Activated naive CD4-positive, alpha-beta T cell treated with anti-CD3 and anti-CD28 coated beads for 36 hours (primary cell): ENCODE measurements around the gene SDE2. TPM values are rescaled to one million over a fixed set of nuclear protein-coding genes. Genes with fewer than 3 reads are reported as not detected.
"Not testable (repeated sequence)": the region's sequence is repeated elsewhere in the genome, so short reads cannot be mapped to it uniquely, and the experiment has no call there.

Source experiments
- CTCF ChIA-PET: fragments of 350-600 bp; sonication (Branson Sonifier 250); formaldehyde crosslinking; loops from one replicate; lab custom pipeline; 2021; ENCODE audit warnings: antibody characterized with exemption; lab: Charles Lee
- DNase-seq: peaks from one replicate; pipeline ENCODE4 v3.0.0-alpha.2; 2020
- H3K27ac Mint-ChIP-seq: one replicate; pipeline ENCODE4 v1.8.0; 2021; ENCODE audit warnings: mild to moderate bottlenecking, mixed read lengths
- H3K27me3 Mint-ChIP-seq: one replicate; pipeline ENCODE4 v1.8.0; 2021; ENCODE audit warnings: low read depth, mixed read lengths
- H3K36me3 Mint-ChIP-seq: one replicate; pipeline ENCODE4 v1.8.0; 2021; ENCODE audit warnings: low read depth, mixed read lengths
- H3K4me1 Mint-ChIP-seq: one replicate; pipeline ENCODE4 v1.8.0; 2021; ENCODE audit warnings: low read depth, mixed read lengths
- H3K4me3 Mint-ChIP-seq: one replicate; pipeline ENCODE4 v1.8.0; 2021; ENCODE audit warnings: mild to moderate bottlenecking, moderate library complexity, mixed read lengths
- H3K9me3 Mint-ChIP-seq: one replicate; pipeline ENCODE4 v1.8.0; 2021; ENCODE audit warnings: mixed read lengths
- intact Hi-C: fragments of 100-400 bp; cut with micrococcal nuclease; formaldehyde crosslinking; loops from one replicate; pipeline ENCODE4 v1.15.1; 2023
- total RNA-seq, 2 experiments: library from RNA; stranded (reverse); gene quantifications; one replicate each; pipeline ENCODE4 v1.2.3, GENCODE V29; 2021

The SDE2 gene
- total RNA-seq, 2 experiments from 2014 or later: 15.3 to 16.5 TPM

GRCh38 chr1:225970592-225971157 is 28.5 kb downstream of the SDE2 start:
- H3K9me3 Mint-ChIP-seq, H3K27ac Mint-ChIP-seq, H3K4me3 Mint-ChIP-seq, DNase-seq, H3K4me1 Mint-ChIP-seq, intact Hi-C loops, H3K27me3 Mint-ChIP-seq, H3K36me3 Mint-ChIP-seq: not testable (repeated sequence)
- CTCF ChIA-PET: interaction anchor here (1.0 to 2.4 kb wide), 4 partner anchors 9 to 485 kb away, joined by 3 to 15 read pairs (median 4); no protein-coding TSS in a partner anchor

GRCh38 chr1:225969751-225970150 is 29.4 kb downstream of the SDE2 start:
- not testable (repeated sequence) for DNase-seq, H3K4me3 Mint-ChIP-seq, H3K36me3 Mint-ChIP-seq, H3K4me1 Mint-ChIP-seq, H3K9me3 Mint-ChIP-seq, H3K27ac Mint-ChIP-seq, H3K27me3 Mint-ChIP-seq
- intact Hi-C loops: loop anchor here (10.0 kb wide), 1 partner anchor 225 kb away; no protein-coding TSS in a partner anchor
- CTCF ChIA-PET: interaction anchor here (1.0 to 2.4 kb wide), 4 partner anchors 8 to 484 kb away, joined by 3 to 15 read pairs (median 4); no protein-coding TSS in a partner anchor

GRCh38 chr1:225965231-225965630 is 33.9 kb downstream of the SDE2 start:
- no peak for DNase-seq
- Mint-ChIP-seq H3K27me3 (no peaks in the 10 kb centered on the region), H3K4me3 (no peak overlapping the region), H3K27ac (no peak overlapping the region), H3K4me1 (no peaks in the 10 kb centered on the region), H3K9me3 (no peaks in the 10 kb centered on the region), H3K36me3 (no peaks in the 10 kb centered on the region)
- intact Hi-C loops: loop anchor here (10.0 kb wide), 1 partner anchor 230 kb away; no protein-coding TSS in a partner anchor
- CTCF ChIA-PET: interaction anchor here (0.6 to 1.4 kb wide), 2 partner anchors 73 to 491 kb away, joined by 3 to 6 read pairs; no protein-coding TSS in a partner anchor

- Mint-ChIP-seq H3K27me3 (no peaks in the 10 kb centered on the region), H3K4me3 (no peak overlapping the region), H3K27ac (no peak overlapping the region), H3K4me1 (no peaks in the 10 kb centered on the region), H3K9me3 (no peaks in the 10 kb centered on the region), H3K36me3 (no peaks in the 10 kb centered on the region)
- DNase-seq: no peak
- intact Hi-C loops: loop anchor here (10.0 kb wide), 1 partner anchor 231 kb away; no protein-coding TSS in a partner anchor
- CTCF ChIA-PET: interaction anchor here (0.6 to 3.1 kb wide), 7 partner anchors 11 to 489 kb away, joined by 3 to 19 read pairs (median 5); no protein-coding TSS in a partner anchor
These were observed 35.2 kb downstream of the SDE2 start for GRCh38 chr1:225963735-225964530.

- CTCF ChIA-PET: interaction anchor here (0.7 to 3.1 kb wide), 22 partner anchors 8 to 490 kb away, joined by 3 to 19 read pairs (median 4); no protein-coding TSS in a partner anchor
- Mint-ChIP-seq H3K9me3 (no peaks in the 10 kb centered on the region), H3K4me3 (no peak overlapping the region), H3K27ac (no peak overlapping the region), H3K36me3 (no peaks in the 10 kb centered on the region), H3K27me3 (no peaks in the 10 kb centered on the region), H3K4me1 (no peaks in the 10 kb centered on the region)
- peak; percentile 76 for DNase-seq
- intact Hi-C loops: loop anchor here (1.0 to 10.0 kb wide), 2 partner anchors 159 to 232 kb away; no protein-coding TSS in a partner anchor
These were observed 36.6 kb downstream of the SDE2 start for GRCh38 chr1:225962440-225962975.

GRCh38 chr1:225961659-225962439 is 37.3 kb downstream of the SDE2 start:
- Mint-ChIP-seq H3K27me3 (no peaks in the 10 kb centered on the region), H3K27ac (no peak overlapping the region), H3K9me3 (no peaks in the 10 kb centered on the region), H3K4me1 (no peaks in the 10 kb centered on the region), H3K4me3 (no peak overlapping the region), H3K36me3 (no peaks in the 10 kb centered on the region)
- DNase-seq: no peak
- CTCF ChIA-PET: interaction anchor here (0.7 to 3.1 kb wide), 16 partner anchors 9 to 480 kb away, joined by 3 to 19 read pairs (median 4); no protein-coding TSS in a partner anchor
- intact Hi-C loops: loop anchor here (1.0 to 10.0 kb wide), 2 partner anchors 159 to 233 kb away; no protein-coding TSS in a partner anchor

- H3K4me3 Mint-ChIP-seq: no peak overlapping the region
- CTCF ChIA-PET: interaction anchor here (0.6 kb wide), 2 partner anchors 212 to 539 kb away, joined by 3 to 4 read pairs; no protein-coding TSS in a partner anchor
- no peaks in the 10 kb centered on the region for H3K4me1 Mint-ChIP-seq
- no peak for DNase-seq
- H3K27ac Mint-ChIP-seq: no peak overlapping the region
- intact Hi-C loops: no loop called here
- no peaks in the 10 kb centered on the region for H3K9me3 Mint-ChIP-seq
- H3K36me3 Mint-ChIP-seq: no peaks in the 10 kb centered on the region
- H3K27me3 Mint-ChIP-seq: no peaks in the 10 kb centered on the region
These were observed 41.1 kb downstream of the SDE2 start for GRCh38 chr1:225958041-225958440.

- H3K27me3 Mint-ChIP-seq: peaks cover 3% of the 10 kb centered on the region
- no peaks in the 10 kb centered on the region for H3K4me1 Mint-ChIP-seq
- no peak for DNase-seq
- no peak overlapping the region for H3K4me3 Mint-ChIP-seq
- no peaks in the 10 kb centered on the region for H3K36me3 Mint-ChIP-seq
- H3K9me3 Mint-ChIP-seq: no peaks in the 10 kb centered on the region
- no peak overlapping the region for H3K27ac Mint-ChIP-seq
- intact Hi-C loops: no loop called here
- CTCF ChIA-PET: interaction anchor here (3.1 kb wide), 1 partner anchor 8 kb away, joined by 18 read pairs; no protein-coding TSS in a partner anchor
These were observed 44.4 kb downstream of the SDE2 start for GRCh38 chr1:225954753-225955152.

GRCh38 chr1:225953315-225953714 is 45.8 kb downstream of the SDE2 start:
- no peak overlapping the region for H3K4me3 Mint-ChIP-seq
- no peaks in the 10 kb centered on the region for H3K36me3 Mint-ChIP-seq
- DNase-seq: no peak
- no peaks in the 10 kb centered on the region for H3K4me1 Mint-ChIP-seq
- intact Hi-C loops: no loop called here
- peaks cover 3% of the 10 kb centered on the region for H3K27me3 Mint-ChIP-seq
- no peak overlapping the region for H3K27ac Mint-ChIP-seq
- CTCF ChIA-PET: interaction anchor here (3.1 kb wide), 1 partner anchor 10 kb away, joined by 18 read pairs; no protein-coding TSS in a partner anchor
- H3K9me3 Mint-ChIP-seq: no peaks in the 10 kb centered on the region

GRCh38 chr1:225950905-225951497 is 48.1 kb downstream of the SDE2 start:
- CTCF ChIA-PET: interaction anchor here (1.3 to 1.4 kb wide), 2 partner anchors 10 to 12 kb away, joined by 4 to 5 read pairs; no protein-coding TSS in a partner anchor
- no peak for DNase-seq
- H3K27ac Mint-ChIP-seq: no peak overlapping the region
- no peaks in the 10 kb centered on the region for H3K4me1 Mint-ChIP-seq
- no peak overlapping the region for H3K4me3 Mint-ChIP-seq
- peaks cover 3% of the 10 kb centered on the region for H3K27me3 Mint-ChIP-seq
- intact Hi-C loops: no loop called here
- H3K36me3 Mint-ChIP-seq: no peaks in the 10 kb centered on the region
- no peaks in the 10 kb centered on the region for H3K9me3 Mint-ChIP-seq

- CTCF ChIA-PET: no interaction called here
- no peak overlapping the region for H3K27ac Mint-ChIP-seq
- H3K27me3 Mint-ChIP-seq: peaks cover 3% of the 10 kb centered on the region
These were observed 50.1 kb downstream of the SDE2 start for GRCh38 chr1:225949041-225949440.

More at GRCh38 chr1:225949041-225949440, 50.1 kb downstream of the SDE2 start:
- no peak overlapping the region for H3K4me3 Mint-ChIP-seq
- intact Hi-C loops: no loop called here
- no peaks in the 10 kb centered on the region for H3K9me3 Mint-ChIP-seq
- H3K4me1 Mint-ChIP-seq: peaks cover 8% of the 10 kb centered on the region
- no peaks in the 10 kb centered on the region for H3K36me3 Mint-ChIP-seq
- DNase-seq: no peak
